ENCODE results near the gene KRT82.

KRT82 gene

GRCh38 chr12:52350021-52350620, 56.0 kb downstream of the KRT82 start:
- H3K4me3 ChIP-seq (ENCODE audit: low read length): no peak overlapping the region
- H3K9me2 ChIP-seq (replicated peaks; ENCODE audit: insufficient read depth, low read length): no peaks in the 10 kb centered on the region
- no peak overlapping the region for H2AFZ ChIP-seq (ENCODE audit: low read length)
- no peaks in the 10 kb centered on the region for H3K79me2 ChIP-seq (ENCODE audit: low read length)
- TF ChIP-seq EZH2phosphoT487 (IDR thresholded peaks at IDR 0.05; ENCODE audit: low read length) (no peak), CTCF (IDR thresholded peaks at IDR 0.05; ENCODE audit: low read length) (no peak), EZH2 (optimal IDR thresholded peaks at IDR 0.05; ENCODE audit: low read depth, low read length) (no peak)
- no peak overlapping the region for H3K9ac ChIP-seq (ENCODE audit: low read length)
- no peaks in the 10 kb centered on the region for H3K36me3 ChIP-seq (replicated peaks; ENCODE audit: insufficient read depth, low read length)
- H3K4me2 ChIP-seq (ENCODE audit: low read depth, low read length): no peak overlapping the region
- no peaks in the 10 kb centered on the region for H3K9me3 ChIP-seq (replicated peaks; ENCODE audit: insufficient read depth, low read length)
- no peak overlapping the region for H3K27ac ChIP-seq (ENCODE audit: low read length)
- no peaks in the 10 kb centered on the region for H4K20me1 ChIP-seq (ENCODE audit: insufficient read depth, low read length)
- no peaks in the 10 kb centered on the region for H3F3A ChIP-seq (ENCODE audit: insufficient read depth, low read length)
- DNase-seq: no peak
- peaks cover 79% of the 10 kb centered on the region for H3K27me3 ChIP-seq (replicated peaks; ENCODE audit: insufficient read depth, low read length)
- no peaks in the 10 kb centered on the region for H3K4me1 ChIP-seq (ENCODE audit: low read length)

GRCh38 chr12:52349196-52349595, 56.9 kb downstream of the KRT82 start:
- no peaks in the 10 kb centered on the region for H3F3A ChIP-seq (ENCODE audit: insufficient read depth, low read length)
- H4K20me1 ChIP-seq (ENCODE audit: insufficient read depth, low read length): no peaks in the 10 kb centered on the region
- no peaks in the 10 kb centered on the region for H3K79me2 ChIP-seq (ENCODE audit: low read length)
- H3K9me2 ChIP-seq (replicated peaks; ENCODE audit: insufficient read depth, low read length): no peaks in the 10 kb centered on the region
- H3K4me3 ChIP-seq (ENCODE audit: low read length): no peak overlapping the region
- no peaks in the 10 kb centered on the region for H3K36me3 ChIP-seq (replicated peaks; ENCODE audit: insufficient read depth, low read length)
- H3K27ac ChIP-seq (ENCODE audit: low read length): no peak overlapping the region
- H3K9me3 ChIP-seq (replicated peaks; ENCODE audit: insufficient read depth, low read length): no peaks in the 10 kb centered on the region
- DNase-seq: no peak
- no peak for TF ChIP-seq EZH2phosphoT487 (IDR thresholded peaks at IDR 0.05; ENCODE audit: low read length)
- TF ChIP-seq EZH2 (optimal IDR thresholded peaks at IDR 0.05; ENCODE audit: low read depth, low read length): no peak
- TF ChIP-seq CTCF (IDR thresholded peaks at IDR 0.05; ENCODE audit: low read length): no peak
- H3K27me3 ChIP-seq (replicated peaks; ENCODE audit: insufficient read depth, low read length): peaks cover 75% of the 10 kb centered on the region
- no peak overlapping the region for H3K9ac ChIP-seq (ENCODE audit: low read length)
- H2AFZ ChIP-seq (ENCODE audit: low read length): no peak overlapping the region
- H3K4me1 ChIP-seq (ENCODE audit: low read length): no peaks in the 10 kb centered on the region
- H3K4me2 ChIP-seq (ENCODE audit: low read depth, low read length): no peak overlapping the region

GRCh38 chr12:52347551-52348510, 58.3 kb downstream of the KRT82 start:
- Histone ChIP-seq H3K4me3 (ENCODE audit: low read length) (no peak overlapping the region), H3K9me2 (replicated peaks; ENCODE audit: insufficient read depth, low read length) (no peaks in the 10 kb centered on the region), H3K36me3 (replicated peaks; ENCODE audit: insufficient read depth, low read length) (no peaks in the 10 kb centered on the region), H3K27me3 (replicated peaks; ENCODE audit: insufficient read depth, low read length) (peaks cover 62% of the 10 kb centered on the region), H3K9ac (ENCODE audit: low read length) (no peak overlapping the region), H4K20me1 (ENCODE audit: insufficient read depth, low read length) (no peaks in the 10 kb centered on the region), H3K9me3 (replicated peaks; ENCODE audit: insufficient read depth, low read length) (no peaks in the 10 kb centered on the region), H3F3A (ENCODE audit: insufficient read depth, low read length) (no peaks in the 10 kb centered on the region), H3K4me1 (ENCODE audit: low read length) (no peaks in the 10 kb centered on the region), H2AFZ (ENCODE audit: low read length) (no peak overlapping the region), H3K4me2 (ENCODE audit: low read depth, low read length) (no peak overlapping the region), H3K79me2 (ENCODE audit: low read length) (no peaks in the 10 kb centered on the region), H3K27ac (ENCODE audit: low read length) (no peak overlapping the region)
- DNase-seq: no peak
- TF ChIP-seq EZH2 (optimal IDR thresholded peaks at IDR 0.05; ENCODE audit: low read depth, low read length) (no peak), CTCF (IDR thresholded peaks at IDR 0.05; ENCODE audit: low read length) (no peak), EZH2phosphoT487 (IDR thresholded peaks at IDR 0.05; ENCODE audit: low read length) (no peak)
